NK-92 (cell line): Measurements from ENCODE around the gene GREM1.

ENCODE experiments used
- DNase-seq: peaks from one replicate; lab custom pipeline; 2025; ENCODE audit not compliant: unreplicated experiment; lab: John Stamatoyannopoulos, UW

GREM1 gene

GRCh38 chr15:32778391-32779176 lies 60.8 kb downstream of the GREM1 start:
- no peak for DNase-seq

GRCh38 chr15:32781781-32782180 lies 64.0 kb downstream of the GREM1 start:
- DNase-seq = no peak

- DNase-seq = no peak
Measured at GRCh38 chr15:32784581-32784980, 66.8 kb downstream of the GREM1 start.

GRCh38 chr15:32786906-32787305 lies 69.1 kb downstream of the GREM1 start:
- DNase-seq = no peak

- DNase-seq = no peak
Measured at GRCh38 chr15:32787949-32788348, 70.1 kb downstream of the GREM1 start.

- no peak for DNase-seq
Measured at GRCh38 chr15:32790352-32790999, 72.7 kb downstream of the GREM1 start.

- DNase-seq = no peak
Measured at GRCh38 chr15:32792436-32792835, 74.6 kb downstream of the GREM1 start.
